ENCODE measurements around the gene TMC5.

- TF ChIP-seq CTCF (IDR thresholded peaks at IDR 0.05) (no peak), POLR2A (IDR thresholded peaks at IDR 0.05) (no peak)
Observed at GRCh38 chr16:19499481-19499880, 81.8 kb downstream of the TMC5 start.
